Mucosa of descending colon (tissue), 3 donors: Measurements from ENCODE around the gene FAM177A1. TPM values are rescaled to one million over a fixed set of nuclear protein-coding genes. Genes with fewer than 3 reads are reported as not detected.

ENCODE experiments used
- ATAC-seq: fragments of 200-7000 bp; cut with Tn5 transposase; one replicate; pipeline ENCODE4 v1.9.1; 2020; ENCODE audit warnings: mild to moderate bottlenecking, moderate library complexity
- DNase-seq, 3 donors: peaks; one replicate each; pipeline ENCODE4 v3.0.0-alpha.2; 2020
- H3K36me3 ChIP-seq: fragments of 200-600 bp; one replicate; pipeline ENCODE4 v1.8.0; 2021; ENCODE audit warnings: low read depth, mild to moderate bottlenecking
- H3K4me1 ChIP-seq: fragments of 200-600 bp; one replicate; pipeline ENCODE4 v1.8.0; 2021; ENCODE audit warnings: low read depth, mild to moderate bottlenecking
- H3K4me3 ChIP-seq: fragments of 200-600 bp; one replicate; pipeline ENCODE4 v1.8.0; 2021; ENCODE audit warnings: mild to moderate bottlenecking
- H3K9me3 ChIP-seq: fragments of 200-600 bp; one replicate; pipeline ENCODE4 v1.8.0; 2021; ENCODE audit warnings: mild to moderate bottlenecking
- CTCF ChIP-seq: fragments of 200-600 bp; IDR thresholded peaks from one replicate; pipeline ENCODE4 v1.8.0; 2022; ENCODE audit warnings: antibody characterized with exemption, mild to moderate bottlenecking
- intact Hi-C, 2 donors: fragments of 100-400 bp; cut with DNase I in 1 of 2; cut with micrococcal nuclease in 1 of 2; formaldehyde crosslinking; loops; one replicate each; pipeline versions ENCODE4 v1.11.0 to v1.11.1; 2022; cut with DNase I, micrococcal nuclease
- total RNA-seq, 3 donors: library from RNA; stranded (reverse); fragmentation: NEBNext Ultra II Directional in 2 of 3; extraction: Animal tissue kit (Norgen Biotek cat#: 25700) in 2 of 3; gene quantifications; one replicate each; pipeline versions ENCODE4 v1.2.1 to v1.2.4, GENCODE V29; 2021 to 2023
- donor health status: DM: no; HTN: no; CAD: no; lungs with moderate emphysema.
- donor health status: DM: no; HTN: no; CAD: no.
- donor health status: DM: no; HTN: yes; CAD: no.

The FAM177A1 gene
- total RNA-seq, 3 donors from 2014 or later = 98.1 to 152 (median 142) TPM

- H3K36me3 ChIP-seq = no peaks in the 10 kb centered on the region
These were observed 22.4 kb downstream of the FAM177A1 start for GRCh38 chr14:35068238-35069012.

GRCh38 chr14:35072226-35072625 is 26.2 kb downstream of the FAM177A1 start:
- TF ChIP-seq CTCF = no peak
- Histone ChIP-seq H3K9me3 (no peaks in the 10 kb centered on the region), H3K4me3 (no peak overlapping the region), H3K4me1 (peaks cover 7% of the 10 kb centered on the region), H3K36me3 (no peaks in the 10 kb centered on the region)
- DNase-seq (no peak), ATAC-seq (no peak)
- intact Hi-C loops = no loop called here

More at GRCh38 chr14:35068238-35069012, 22.4 kb downstream of the FAM177A1 start:
- no peak for TF ChIP-seq CTCF
- no peak overlapping the region for H3K4me3 ChIP-seq
- peaks cover 10% of the 10 kb centered on the region for H3K4me1 ChIP-seq
- intact Hi-C loops = no loop called here
- DNase-seq (peak in 1 of 3 donors; percentile 60), ATAC-seq (peak; percentile 98)
- H3K9me3 ChIP-seq = no peaks in the 10 kb centered on the region

GRCh38 chr14:35073486-35073885 is 27.4 kb downstream of the FAM177A1 start:
- no peaks in the 10 kb centered on the region for H3K9me3 ChIP-seq
- H3K4me1 ChIP-seq = peaks cover 6% of the 10 kb centered on the region
- H3K36me3 ChIP-seq = no peaks in the 10 kb centered on the region
- ATAC-seq = no peak
- DNase-seq = no peak
- TF ChIP-seq CTCF = no peak
- intact Hi-C loops = no loop called here
- no peak overlapping the region for H3K4me3 ChIP-seq

- H3K36me3 ChIP-seq = no peaks in the 10 kb centered on the region
- DNase-seq (peak in 1 of 3 donors; percentile 56), ATAC-seq (peak; percentile 95)
These were observed 32.0 kb downstream of the FAM177A1 start for GRCh38 chr14:35078082-35078481.

GRCh38 chr14:35079742-35080141 is 33.7 kb downstream of the FAM177A1 start:
- H3K36me3 ChIP-seq = no peaks in the 10 kb centered on the region

More at GRCh38 chr14:35078082-35078481, 32.0 kb downstream of the FAM177A1 start:
- Histone ChIP-seq H3K4me1 (peaks cover 15% of the 10 kb centered on the region), H3K4me3 (no peak overlapping the region), H3K9me3 (no peaks in the 10 kb centered on the region)
- TF ChIP-seq CTCF = no peak
- intact Hi-C loops = no loop called here

More at GRCh38 chr14:35079742-35080141, 33.7 kb downstream of the FAM177A1 start:
- TF ChIP-seq CTCF = no peak
- DNase-seq (no peak), ATAC-seq (peak; percentile 54)
- no peaks in the 10 kb centered on the region for H3K9me3 ChIP-seq
- peaks cover 20% of the 10 kb centered on the region for H3K4me1 ChIP-seq
- H3K4me3 ChIP-seq = no peak overlapping the region
- intact Hi-C loops = no loop called here
